Measurements from ENCODE around the gene DSE.

The DSE gene

DNA sequence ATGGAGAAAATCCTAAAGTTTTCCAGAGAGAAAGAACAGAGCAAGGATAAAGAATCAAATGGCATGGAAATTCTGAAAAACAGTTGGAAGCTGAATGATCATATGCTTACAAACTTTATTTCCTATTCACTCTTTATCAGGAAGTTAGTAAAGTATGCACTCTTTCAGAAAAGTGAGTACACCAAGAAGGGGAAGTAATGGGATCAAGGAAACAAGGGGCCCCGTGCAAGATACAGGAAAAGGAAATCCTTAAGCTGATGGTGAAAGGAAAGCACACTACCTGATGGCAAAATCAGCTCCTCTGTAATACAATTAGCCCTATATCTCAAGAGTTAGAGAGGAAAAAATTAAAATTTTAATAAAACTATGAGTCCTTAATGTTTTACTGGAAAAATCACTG lies 104.4 kb downstream of the DSE start:
- H3K27me3 ChIP-seq = no peaks in the 10 kb centered on the region
- TF ChIP-seq, protein P1, sequence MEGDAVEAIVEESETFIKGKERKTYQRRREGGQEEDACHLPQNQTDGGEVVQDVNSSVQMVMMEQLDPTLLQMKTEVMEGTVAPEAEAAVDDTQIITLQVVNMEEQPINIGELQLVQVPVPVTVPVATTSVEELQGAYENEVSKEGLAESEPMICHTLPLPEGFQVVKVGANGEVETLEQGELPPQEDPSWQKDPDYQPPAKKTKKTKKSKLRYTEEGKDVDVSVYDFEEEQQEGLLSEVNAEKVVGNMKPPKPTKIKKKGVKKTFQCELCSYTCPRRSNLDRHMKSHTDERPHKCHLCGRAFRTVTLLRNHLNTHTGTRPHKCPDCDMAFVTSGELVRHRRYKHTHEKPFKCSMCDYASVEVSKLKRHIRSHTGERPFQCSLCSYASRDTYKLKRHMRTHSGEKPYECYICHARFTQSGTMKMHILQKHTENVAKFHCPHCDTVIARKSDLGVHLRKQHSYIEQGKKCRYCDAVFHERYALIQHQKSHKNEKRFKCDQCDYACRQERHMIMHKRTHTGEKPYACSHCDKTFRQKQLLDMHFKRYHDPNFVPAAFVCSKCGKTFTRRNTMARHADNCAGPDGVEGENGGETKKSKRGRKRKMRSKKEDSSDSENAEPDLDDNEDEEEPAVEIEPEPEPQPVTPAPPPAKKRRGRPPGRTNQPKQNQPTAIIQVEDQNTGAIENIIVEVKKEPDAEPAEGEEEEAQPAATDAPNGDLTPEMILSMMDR (IDR thresholded peaks at IDR 0.05; ENCODE audit: low read depth, low read length) = no peak
- H3K36me3 ChIP-seq = no peaks in the 10 kb centered on the region
- H3K9me3 ChIP-seq = no peaks in the 10 kb centered on the region
- DNase-seq = no peak
- no peak overlapping the region for H3K4me3 ChIP-seq (ENCODE audit: low read depth, low read length)
- no peaks in the 10 kb centered on the region for H3K4me1 ChIP-seq

DNA sequence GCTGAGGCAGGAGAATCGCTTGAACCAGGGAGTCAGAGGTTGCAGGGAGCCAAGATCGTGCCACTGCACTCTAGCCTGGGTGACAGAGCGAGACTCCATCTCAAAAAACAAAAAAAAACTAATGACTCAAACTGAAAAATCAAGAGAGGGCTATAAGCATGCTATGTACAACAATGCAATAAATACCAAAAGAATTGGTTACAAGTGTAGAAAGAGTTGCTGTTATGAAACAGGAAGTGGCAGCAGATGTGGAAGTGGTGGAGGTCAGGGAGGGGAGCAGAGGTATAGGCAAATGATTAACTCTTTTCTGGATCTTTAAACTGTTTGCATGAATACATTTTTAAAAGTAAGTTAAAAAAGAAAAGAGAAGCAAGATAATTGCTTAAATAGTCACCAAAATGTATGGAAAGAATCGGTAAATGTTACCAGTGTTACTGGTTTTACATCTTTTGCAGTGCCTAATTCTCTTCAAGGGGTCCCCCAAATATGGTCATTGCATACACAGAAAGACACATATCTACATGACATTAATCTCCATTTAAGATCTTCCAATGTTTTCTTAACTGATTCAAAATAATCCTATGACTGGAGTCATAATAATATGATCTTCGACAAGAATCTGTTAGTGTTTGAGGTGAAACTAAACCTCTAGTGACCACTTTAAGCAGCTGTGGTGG lies 105.4 kb downstream of the DSE start:
- no peaks in the 10 kb centered on the region for H3K9me3 ChIP-seq
- no peaks in the 10 kb centered on the region for H3K27me3 ChIP-seq
- H3K4me3 ChIP-seq (ENCODE audit: low read depth, low read length) = no peak overlapping the region
- no peaks in the 10 kb centered on the region for H3K4me1 ChIP-seq
- TF ChIP-seq, protein P1 (IDR thresholded peaks at IDR 0.05; ENCODE audit: low read depth, low read length) = no peak
- H3K36me3 ChIP-seq = no peaks in the 10 kb centered on the region
- DNase-seq = no peak

DNA sequence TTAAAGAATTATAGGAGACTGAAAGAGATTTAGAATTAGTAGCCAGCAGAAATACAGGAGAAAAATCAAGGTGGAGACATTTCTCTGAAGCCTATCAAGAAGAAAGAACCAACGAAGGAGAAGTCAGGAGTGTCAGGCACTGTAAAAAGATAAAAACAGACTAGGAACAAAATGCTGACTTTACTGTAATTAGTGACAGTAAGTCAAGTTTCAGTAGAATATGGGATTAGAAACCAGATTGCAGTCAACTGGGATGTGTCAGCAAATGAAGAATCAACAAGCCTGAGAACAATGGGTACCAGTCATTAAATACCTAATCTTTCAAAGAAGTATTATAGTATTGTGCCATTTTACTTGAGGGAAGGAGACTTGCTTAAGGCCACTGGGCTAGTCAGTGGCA lies 112.0 kb downstream of the DSE start:
- no peak for DNase-seq
- no peaks in the 10 kb centered on the region for H3K4me1 ChIP-seq
- TF ChIP-seq, protein P1 (IDR thresholded peaks at IDR 0.05; ENCODE audit: low read depth, low read length) = no peak
- H3K9me3 ChIP-seq = no peaks in the 10 kb centered on the region
- H3K4me3 ChIP-seq (ENCODE audit: low read depth, low read length) = no peak overlapping the region
- H3K27me3 ChIP-seq = no peaks in the 10 kb centered on the region
- H3K36me3 ChIP-seq = no peaks in the 10 kb centered on the region

DNA sequence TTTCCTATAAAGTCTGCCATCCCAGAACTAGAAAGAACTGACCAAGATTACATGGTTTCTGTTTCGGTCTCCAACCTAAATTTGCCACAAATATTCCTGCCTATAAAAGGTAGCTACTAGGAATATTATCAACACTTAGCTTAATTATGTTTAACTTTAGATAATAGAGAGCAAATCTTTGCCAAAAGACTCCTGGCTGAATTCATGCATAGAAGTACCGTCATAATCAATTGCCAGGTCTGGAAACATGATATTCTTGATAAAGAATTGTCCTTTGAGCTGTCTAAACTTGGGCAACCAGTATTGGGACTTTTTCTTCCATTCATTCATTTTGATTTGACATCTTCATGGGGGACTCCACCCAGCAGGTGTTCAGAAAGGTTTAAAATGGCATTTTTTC lies 112.9 kb downstream of the DSE start:
- TF ChIP-seq, protein P1 (IDR thresholded peaks at IDR 0.05; ENCODE audit: low read depth, low read length) = no peak
- DNase-seq = no peak
- Histone ChIP-seq H3K4me3 (ENCODE audit: low read depth, low read length) (no peak overlapping the region), H3K36me3 (no peaks in the 10 kb centered on the region), H3K9me3 (no peaks in the 10 kb centered on the region), H3K4me1 (no peaks in the 10 kb centered on the region), H3K27me3 (no peaks in the 10 kb centered on the region)

DNA sequence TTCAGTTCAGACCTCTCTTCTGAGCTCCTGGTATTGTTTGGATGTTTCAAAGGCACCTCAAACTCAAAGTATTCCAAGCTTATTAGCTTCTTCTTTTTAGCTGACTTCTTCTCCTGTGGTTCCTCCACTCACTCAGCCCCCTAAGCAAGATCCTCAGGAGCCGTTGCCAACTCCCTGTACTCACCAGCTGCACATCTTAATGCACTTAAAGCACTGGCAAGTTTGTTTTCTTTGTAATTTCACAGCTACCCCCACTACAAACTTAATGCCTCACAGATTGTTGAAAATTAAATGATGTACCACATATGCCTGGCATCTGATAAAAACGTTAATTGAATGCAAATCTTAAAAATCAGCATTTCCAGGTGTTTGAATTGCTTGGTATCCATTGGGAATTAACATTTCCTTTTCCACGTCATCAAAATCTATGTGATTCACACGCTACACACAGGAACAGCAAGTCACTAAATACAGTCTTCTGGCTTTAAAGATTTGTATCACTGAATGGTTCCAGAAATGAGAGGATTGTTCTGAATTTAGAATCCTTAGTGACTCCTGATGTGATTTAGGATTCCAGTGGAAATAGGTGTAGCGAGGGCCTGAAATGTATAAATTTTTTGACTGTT lies 114.9 kb downstream of the DSE start:
- H3K36me3 ChIP-seq = no peaks in the 10 kb centered on the region
- no peaks in the 10 kb centered on the region for H3K9me3 ChIP-seq
- no peak overlapping the region for H3K4me3 ChIP-seq (ENCODE audit: low read depth, low read length)
- no peak for DNase-seq
- TF ChIP-seq, protein P1 (IDR thresholded peaks at IDR 0.05; ENCODE audit: low read depth, low read length) = no peak
- H3K27me3 ChIP-seq = no peaks in the 10 kb centered on the region
- no peaks in the 10 kb centered on the region for H3K4me1 ChIP-seq

DNA sequence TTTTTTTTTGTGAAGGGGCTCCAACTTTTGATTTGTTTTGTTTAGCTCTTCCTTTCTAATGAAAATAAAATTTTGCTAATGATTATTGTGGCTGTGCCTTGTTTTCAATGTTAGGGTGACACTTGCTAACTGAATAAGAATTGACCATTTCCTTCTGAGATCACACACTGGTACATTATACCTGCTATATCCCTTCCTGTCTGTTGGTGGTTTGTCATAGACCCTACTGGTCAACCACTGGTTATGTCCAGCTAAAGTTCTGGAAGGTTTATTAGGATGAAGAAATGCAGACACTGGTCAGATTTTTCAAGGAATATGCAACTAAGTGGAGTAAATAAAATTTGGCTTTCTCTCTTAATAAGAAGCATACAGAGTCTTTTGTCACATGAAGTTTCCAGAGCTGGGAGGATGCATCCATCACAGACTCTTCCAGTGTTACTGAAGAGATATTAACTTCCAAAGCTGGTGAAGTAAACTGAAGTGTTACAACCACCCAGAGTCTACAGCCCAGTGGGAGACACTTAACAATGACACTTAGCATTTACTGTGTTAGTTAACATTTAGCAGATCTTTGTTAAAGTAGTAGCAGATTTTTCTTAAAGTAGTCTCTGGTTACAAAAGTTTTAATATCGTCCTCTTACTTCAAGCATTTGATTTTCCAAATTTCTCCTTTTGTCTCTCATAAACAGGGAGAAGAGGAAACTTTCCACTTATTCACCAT lies 121.0 kb downstream of the DSE start:
- TF ChIP-seq, protein P1 (IDR thresholded peaks at IDR 0.05; ENCODE audit: low read depth, low read length) = no peak
- no peaks in the 10 kb centered on the region for H3K36me3 ChIP-seq
- H3K4me3 ChIP-seq (ENCODE audit: low read depth, low read length) = no peak overlapping the region
- DNase-seq = no peak
- no peaks in the 10 kb centered on the region for H3K9me3 ChIP-seq
- no peaks in the 10 kb centered on the region for H3K27me3 ChIP-seq
- no peaks in the 10 kb centered on the region for H3K4me1 ChIP-seq
